Skin epidermis (tissue), 12 donors: Measurements from ENCODE around the gene ZNF688.
"Not testable (repeated sequence)": the region's sequence is repeated elsewhere in the genome, so short reads cannot be mapped to it uniquely, and the experiment has no call there.

ENCODE experiments used
- H3K27ac ChIP-seq, 21 experiments: fragments of 200-600 bp; sonication (generic) in 11 of 21; one replicate each; pipeline ENCODE4 v1.5.0; 2020; ENCODE audit warnings: mild to moderate bottlenecking in 3 of 21, inconsistent platforms in 2 of 21, moderate library complexity in 2 of 21
- H3K4me3 ChIP-seq, 7 experiments: fragments of 200-600 bp; sonication (generic) in 2 of 7; one replicate each; pipeline ENCODE4 v1.5.0; 2020; ENCODE audit warnings: inconsistent platforms in 2 of 7, mild to moderate bottlenecking in 2 of 7, moderate library complexity in 1 of 7

ZNF688 gene

DNA sequence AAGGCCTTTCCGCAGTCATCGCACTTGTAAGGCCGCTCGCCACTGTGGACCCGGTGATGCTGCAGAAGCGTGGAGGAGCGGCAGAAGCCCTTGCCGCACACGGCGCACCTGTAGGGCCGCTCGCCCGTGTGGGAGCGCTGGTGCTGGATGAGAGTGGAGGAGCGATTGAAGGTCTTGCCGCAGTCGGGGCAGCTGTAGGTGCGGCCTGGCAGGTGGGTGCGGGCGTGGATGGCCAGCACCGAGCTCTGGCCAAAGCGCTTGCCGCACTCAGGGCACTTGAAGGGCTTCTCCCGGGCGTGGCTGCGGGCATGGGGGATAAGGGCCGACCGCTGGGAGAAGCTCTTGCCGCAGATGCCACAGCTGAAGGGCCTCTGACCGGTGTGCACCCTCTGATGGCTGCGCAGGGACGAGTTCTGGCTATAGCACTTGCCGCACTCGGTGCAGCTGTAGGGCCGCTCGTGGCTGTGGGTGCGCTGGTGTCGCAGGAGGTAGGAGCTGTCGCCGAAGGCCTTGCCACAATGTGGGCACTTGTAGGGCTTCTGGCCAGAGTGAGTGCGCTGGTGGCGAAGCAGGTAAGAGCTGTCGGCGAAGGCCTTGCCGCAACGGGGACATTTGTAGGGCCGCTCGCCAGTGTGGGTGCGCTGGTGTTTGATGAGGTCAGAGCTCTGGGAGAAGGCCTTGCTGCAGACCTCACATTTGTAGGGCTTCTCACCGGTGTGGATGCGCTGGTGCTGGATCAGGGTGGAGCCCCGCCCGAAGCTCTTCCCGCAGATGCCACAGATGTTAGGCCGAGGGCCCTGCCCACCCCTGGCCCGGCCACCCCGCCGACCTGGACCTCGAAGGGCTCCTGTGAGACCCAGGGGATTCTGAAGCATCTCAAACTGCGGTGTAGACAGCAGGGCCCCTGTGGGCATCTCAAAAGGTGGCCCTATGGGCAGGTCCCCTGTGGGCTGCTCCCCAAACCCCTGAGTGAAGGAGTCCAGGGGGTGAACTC is 46.6 kb downstream of the ZNF688 start:
- Histone ChIP-seq H3K27ac (peak overlapping the region in 1 of 21 experiments; percentile 15), H3K4me3 (no peak overlapping the region)

DNA sequence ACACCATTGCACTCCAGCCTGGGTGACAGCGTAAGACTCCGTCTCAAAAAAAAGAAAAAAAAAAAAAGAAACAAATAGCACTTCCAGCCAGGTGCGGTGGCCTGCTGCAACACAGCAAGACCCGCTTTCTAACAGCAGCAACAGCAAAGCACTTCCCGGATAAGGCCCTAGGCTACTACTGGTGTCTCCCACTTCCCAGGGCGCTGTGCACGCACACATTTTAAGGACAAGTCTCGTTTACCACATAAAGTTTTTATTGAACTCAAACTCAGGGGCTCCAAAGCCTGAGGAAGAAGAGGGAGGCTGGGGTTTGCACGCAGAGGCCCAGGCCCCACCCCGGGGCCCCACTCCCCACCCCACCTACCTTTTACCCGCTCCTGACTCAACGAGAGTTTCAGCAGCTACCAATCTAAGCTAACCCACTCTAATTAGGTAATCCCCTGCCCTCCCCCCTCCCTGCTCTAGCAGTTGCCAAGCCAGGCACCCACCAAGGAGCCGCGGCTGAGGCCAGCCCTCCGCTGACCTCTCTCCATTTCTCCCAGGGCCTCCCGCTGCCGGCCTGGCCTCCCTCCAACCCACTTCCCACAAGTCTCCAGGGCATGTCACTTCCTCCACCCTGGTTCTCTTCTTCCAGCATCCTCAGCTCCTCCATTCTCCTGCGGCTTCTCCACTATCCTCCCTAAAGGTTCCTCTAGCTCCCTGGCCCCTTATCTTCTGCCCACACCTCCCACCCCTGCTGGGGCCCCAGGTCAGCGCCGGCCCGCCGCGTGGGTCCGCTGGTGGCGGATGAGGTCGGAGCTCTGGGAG is 47.5 kb downstream of the ZNF688 start:
- peak overlapping the region in 1 of 21 experiments; percentile 15 for H3K27ac ChIP-seq
- no peak overlapping the region for H3K4me3 ChIP-seq

DNA sequence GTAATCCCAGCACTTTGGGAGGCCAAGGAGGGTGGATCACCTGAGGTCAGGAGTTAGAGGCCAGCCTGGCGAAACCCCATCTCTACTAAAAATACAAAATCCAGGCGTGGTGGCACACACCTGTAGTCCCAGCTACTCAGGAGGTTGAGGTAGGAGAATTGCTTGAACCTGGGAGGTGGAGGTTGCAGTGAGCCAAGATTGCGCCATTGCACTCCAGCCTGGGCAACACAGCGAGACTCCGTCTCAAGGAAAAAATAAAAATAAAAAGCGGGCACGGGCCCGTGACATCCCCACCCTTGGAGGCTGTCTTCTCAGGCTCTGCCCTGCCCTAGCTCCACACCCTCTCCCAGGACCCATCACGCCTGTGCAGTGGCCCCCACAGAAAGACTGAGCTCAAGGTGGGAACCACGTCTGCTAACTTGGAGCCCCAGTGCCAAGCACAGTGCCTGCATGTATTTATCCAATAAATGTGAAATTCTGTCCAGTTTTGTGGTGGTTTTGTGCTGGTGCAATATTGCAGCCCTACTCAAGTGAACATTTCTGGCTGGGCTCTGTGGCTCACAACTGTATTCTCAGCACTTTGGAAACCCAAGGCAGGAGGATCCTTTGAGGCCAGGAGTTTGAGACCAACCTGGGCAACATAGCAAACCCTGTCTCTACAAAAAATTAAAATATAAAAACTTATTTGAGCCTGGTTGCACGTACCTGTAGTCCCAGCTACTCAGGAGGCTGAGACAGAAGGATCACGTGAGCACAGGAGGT is 48.6 kb downstream of the ZNF688 start:
- not testable (repeated sequence) for H3K27ac ChIP-seq

DNA sequence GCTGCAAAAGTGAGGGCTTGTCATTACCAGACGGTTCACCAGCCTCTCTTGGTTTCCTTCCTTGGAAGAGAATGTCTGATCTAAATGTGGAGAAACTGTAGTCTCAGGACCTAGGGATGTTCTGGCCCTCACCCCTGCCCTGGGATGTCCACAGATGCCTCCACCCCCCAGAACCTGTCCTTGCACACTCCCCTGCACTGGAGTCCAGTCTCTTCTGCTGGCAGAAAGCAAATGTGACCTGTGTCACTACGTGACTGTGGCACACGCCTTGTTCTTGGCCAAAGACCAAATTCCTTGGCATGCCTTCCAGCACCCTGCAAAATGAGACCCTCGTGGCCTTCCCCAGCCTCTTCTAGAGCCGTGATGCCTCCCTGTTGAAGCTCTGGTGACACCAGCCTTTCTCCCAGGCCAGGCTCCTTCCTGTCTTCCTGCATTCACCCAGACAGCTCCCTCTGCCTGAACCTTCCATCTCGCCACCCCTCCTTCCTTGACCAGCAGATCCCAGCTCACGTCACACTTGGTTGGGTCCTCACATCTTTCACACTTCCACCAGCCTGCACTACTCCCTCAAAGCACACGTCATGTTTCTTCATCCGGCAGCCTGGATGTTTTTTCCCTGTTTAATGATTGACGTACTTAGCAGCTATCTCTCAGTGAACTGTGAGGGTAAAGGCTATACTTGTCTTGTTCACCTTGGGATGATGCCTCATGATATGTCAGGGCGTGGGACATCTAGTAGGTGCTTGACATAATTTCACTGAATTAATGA is 49.5 kb downstream of the ZNF688 start:
- Histone ChIP-seq H3K27ac (no peak overlapping the region), H3K4me3 (no peak overlapping the region)

More for the DNA sequence above, 48.6 kb downstream of the ZNF688 start:
- H3K4me3 ChIP-seq, result not testable (repeated sequence)

DNA sequence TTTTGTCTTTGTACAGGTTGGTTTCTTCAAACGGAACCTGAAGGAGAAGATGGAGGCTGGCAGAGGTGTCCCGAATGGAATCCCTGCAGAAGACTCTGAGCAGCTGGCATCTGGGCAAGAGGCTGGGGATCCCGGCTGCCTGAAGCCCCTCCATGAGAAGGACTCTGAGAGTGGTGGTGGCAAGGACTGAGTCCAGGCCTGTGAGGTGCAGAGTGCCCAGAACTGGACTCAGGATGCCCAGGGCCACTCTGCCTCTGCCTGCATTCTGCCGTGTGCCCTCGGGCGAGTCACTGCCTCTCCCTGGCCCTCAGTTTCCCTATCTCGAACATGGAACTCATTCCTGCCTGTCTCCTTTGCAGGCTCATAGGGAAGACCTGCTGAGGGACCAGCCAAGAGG is 50.0 kb downstream of the ZNF688 start:
- Histone ChIP-seq H3K4me3 (no peak overlapping the region), H3K27ac (no peak overlapping the region)
